ENCODE measurements around the gene CGB3. TPM values are rescaled to one million over a fixed set of nuclear protein-coding genes. Genes with fewer than 3 reads are reported as not detected.

CGB3 gene
- total RNA-seq, 4 donors from 2014 or later, result not detected

GRCh38 chr19:48990400-48990799 lies 33.7 kb downstream of the CGB3 start:
- Histone ChIP-seq H3K4me1 (peaks cover 0 to 44% (median 25%) of the 10 kb centered on the region in 4 donors), H3K27me3 (no peaks in the 10 kb centered on the region), H3K36me3 (peaks cover 0 to 50% (median 9%) of the 10 kb centered on the region in 3 donors), H3K9me3 (no peaks in the 10 kb centered on the region), H3K4me3 (no peak overlapping the region), H3K27ac (no peak overlapping the region)
- TF ChIP-seq EP300 (IDR thresholded peaks at IDR 0.05) (no peak), CTCF (IDR thresholded peaks at IDR 0.05) (no peak)
- 69 to 70% methylated on average over 4 of the region's 4 CpGs for WGBS, 2 donors
- no peak for DNase-seq (ENCODE audit: low spot score in 2 of 2)

DNA sequence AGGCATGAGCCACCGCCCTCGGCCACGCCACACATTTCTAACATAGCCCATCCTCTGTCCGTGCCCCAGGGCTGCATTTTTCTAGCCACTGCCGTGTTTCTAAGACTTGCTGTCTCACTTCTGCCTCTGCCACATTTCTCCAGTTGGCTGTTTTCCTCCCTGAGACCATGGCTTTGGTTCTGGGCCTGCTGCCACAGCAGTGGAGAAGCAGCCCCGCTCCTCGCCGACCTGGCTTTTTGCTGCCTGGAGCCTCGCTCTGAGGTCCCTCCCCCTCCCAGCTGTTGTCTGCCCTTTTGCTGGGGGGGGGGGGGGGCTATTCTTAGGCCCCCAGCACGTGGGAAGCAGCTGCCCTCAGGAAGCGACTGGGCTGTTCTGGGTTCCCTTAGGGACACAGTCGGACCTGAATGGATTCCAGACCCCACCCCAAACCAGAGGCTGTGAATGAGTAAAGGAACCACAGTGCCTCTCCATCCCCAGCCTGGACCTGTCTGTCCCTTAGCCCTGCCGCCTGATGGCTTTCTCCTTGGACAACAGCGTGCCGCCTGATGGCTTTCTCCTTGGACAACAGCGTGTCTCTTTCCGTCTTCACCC lies 34.3 kb downstream of the CGB3 start:
- Histone ChIP-seq H3K4me3 (no peak overlapping the region), H3K36me3 (peaks cover 0 to 56% (median 13%) of the 10 kb centered on the region in 3 donors), H3K9me3 (no peaks in the 10 kb centered on the region), H3K4me1 (peaks cover 0 to 38% (median 23%) of the 10 kb centered on the region in 4 donors), H3K27ac (no peak overlapping the region), H3K27me3 (no peaks in the 10 kb centered on the region)
- no peak for TF ChIP-seq POLR2A (IDR thresholded peaks at IDR 0.05)
- TF ChIP-seq CTCF (IDR thresholded peaks at IDR 0.05), result no peak
- no peak for TF ChIP-seq EP300 (IDR thresholded peaks at IDR 0.05)
- WGBS, 2 donors, result 67 to 69% methylated on average over 17 of the region's 17 CpGs
- DNase-seq (ENCODE audit: low spot score in 2 of 2), result no peak

DNA sequence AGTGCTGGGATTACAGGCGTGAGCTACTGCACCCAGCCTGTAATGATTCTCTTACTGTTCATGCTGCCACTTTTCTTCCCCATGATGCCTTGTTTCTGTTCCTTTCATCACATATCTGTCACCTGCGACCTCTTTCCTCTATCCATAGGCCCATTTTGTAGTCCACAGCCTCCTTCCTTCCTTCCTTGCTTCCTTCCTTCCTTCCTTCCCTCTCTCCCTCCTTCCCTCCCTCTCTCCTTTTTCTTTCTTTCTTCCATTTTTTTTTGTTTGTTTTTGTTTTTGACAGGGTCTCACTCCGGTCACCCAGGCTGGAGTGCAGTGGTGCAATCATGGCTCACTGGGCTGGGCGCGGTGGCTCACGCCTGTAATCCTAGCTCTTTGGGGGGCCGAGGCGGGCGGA lies 35.3 kb downstream of the CGB3 start:
- no peaks in the 10 kb centered on the region for H3K27me3 ChIP-seq
- no peak for DNase-seq (ENCODE audit: low spot score in 2 of 2)
- no peaks in the 10 kb centered on the region for H3K9me3 ChIP-seq
- no peak overlapping the region for H3K4me3 ChIP-seq
- 91 to 95% methylated on average over 9 of the region's 9 CpGs for WGBS, 2 donors
- H3K36me3 ChIP-seq, result peaks cover 0 to 65% (median 13%) of the 10 kb centered on the region in 3 donors
- no peak overlapping the region for H3K27ac ChIP-seq
- no peak for TF ChIP-seq POLR2A (IDR thresholded peaks at IDR 0.05)
- no peak for TF ChIP-seq CTCF (IDR thresholded peaks at IDR 0.05)
- TF ChIP-seq EP300 (IDR thresholded peaks at IDR 0.05), result no peak
- H3K4me1 ChIP-seq, result peaks cover 0 to 29% (median 14%) of the 10 kb centered on the region in 4 donors

- no peak for DNase-seq (ENCODE audit: low spot score in 2 of 2)
- no peak for TF ChIP-seq EP300 (IDR thresholded peaks at IDR 0.05)
- no peak overlapping the region for H3K27ac ChIP-seq
- 95 to 96% methylated on average over 7 of the region's 7 CpGs for WGBS, 2 donors
- no peaks in the 10 kb centered on the region for H3K27me3 ChIP-seq
- no peaks in the 10 kb centered on the region for H3K9me3 ChIP-seq
- H3K36me3 ChIP-seq, result peaks cover 0 to 71% (median 17%) of the 10 kb centered on the region in 3 donors
- peaks cover 0 to 29% (median 14%) of the 10 kb centered on the region in 4 donors for H3K4me1 ChIP-seq
- H3K4me3 ChIP-seq, result no peak overlapping the region
Observed at GRCh38 chr19:48988286-48988685, 35.8 kb downstream of the CGB3 start.

DNA sequence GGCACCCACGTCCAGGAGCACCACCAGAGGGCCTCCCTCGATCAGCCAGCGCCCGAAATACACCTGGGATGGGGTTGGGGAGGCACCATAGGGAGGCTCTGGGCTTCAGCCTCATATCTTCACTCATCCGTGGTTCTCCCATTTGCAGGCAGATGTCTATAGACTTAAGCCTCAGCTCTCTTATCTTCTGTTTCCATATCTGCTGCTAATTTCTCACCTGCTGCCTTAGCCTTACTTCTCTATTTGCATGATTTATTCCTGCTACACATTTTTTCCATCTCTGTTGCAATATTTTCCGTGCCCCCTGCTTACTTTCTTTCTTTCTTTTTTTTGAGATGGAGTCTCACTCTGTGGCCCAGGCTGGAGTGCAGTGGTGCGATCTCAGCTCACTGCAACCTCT lies 36.8 kb downstream of the CGB3 start:
- no peaks in the 10 kb centered on the region for H3K9me3 ChIP-seq
- H3K27ac ChIP-seq, result no peak overlapping the region
- 85 to 89% methylated on average over 7 of the region's 7 CpGs for WGBS, 2 donors
- no peaks in the 10 kb centered on the region for H3K27me3 ChIP-seq
- no peak for DNase-seq (ENCODE audit: low spot score in 2 of 2)
- H3K36me3 ChIP-seq, result peaks cover 0 to 80% (median 19%) of the 10 kb centered on the region in 3 donors
- no peak overlapping the region for H3K4me3 ChIP-seq
- H3K4me1 ChIP-seq, result peaks cover 0 to 29% (median 14%) of the 10 kb centered on the region in 4 donors
- TF ChIP-seq EP300 (IDR thresholded peaks at IDR 0.05) (no peak), POLR2A (IDR thresholded peaks at IDR 0.05) (no peak), CTCF (IDR thresholded peaks at IDR 0.05) (no peak)

All from tibial nerve (tissue), 4 donors.